Measurements from ENCODE around the gene ADAM22.

The ADAM22 gene

DNA sequence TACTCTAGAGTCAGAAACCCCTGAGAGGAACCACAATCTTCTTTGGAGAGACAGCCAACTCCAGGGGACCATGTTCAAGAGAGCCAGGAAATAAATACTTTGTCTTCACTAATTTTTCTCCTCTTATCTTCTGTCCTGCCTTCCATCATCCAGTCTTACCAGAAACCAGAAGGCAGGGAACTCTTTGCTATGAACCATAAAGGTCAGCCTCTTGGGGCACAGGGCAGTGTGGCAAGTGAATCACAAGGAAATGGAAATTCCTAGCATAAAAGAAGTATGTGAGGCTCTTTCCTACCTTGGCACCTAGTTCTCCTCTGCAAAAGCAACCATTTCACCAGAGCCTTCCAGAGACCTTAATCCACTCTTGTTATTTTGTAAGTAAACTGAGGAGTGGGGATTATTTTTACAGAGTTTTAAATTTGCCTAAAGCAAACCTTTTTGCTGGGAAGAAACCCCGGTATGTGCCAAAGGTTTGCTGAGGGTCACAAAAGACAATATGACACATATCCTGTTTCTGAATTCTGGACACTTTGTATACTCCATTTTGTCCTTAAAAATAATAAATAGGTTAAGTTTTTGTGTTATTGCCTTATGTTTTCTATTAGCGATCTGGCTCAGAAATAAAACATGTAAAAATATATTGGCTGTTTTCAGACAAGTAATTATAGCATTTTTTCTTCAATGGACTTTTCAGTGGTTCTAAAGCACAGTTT is 87.1 kb downstream of the ADAM22 start:
- H3K27ac ChIP-seq (ENCODE audit: low read length), result no peak overlapping the region
- H3K4me1 ChIP-seq (ENCODE audit: low read length), result no peaks in the 10 kb centered on the region
- no peak for DNase-seq
- H3K27me3 ChIP-seq (replicated peaks; ENCODE audit: insufficient read depth, low read length), result no peaks in the 10 kb centered on the region
- no peaks in the 10 kb centered on the region for H3K9me3 ChIP-seq (replicated peaks; ENCODE audit: insufficient read depth, low read length)
- H4K20me1 ChIP-seq (ENCODE audit: insufficient read depth, low read length), result no peaks in the 10 kb centered on the region; the same call in 1 of the 2 replicates
- no peak overlapping the region for H2AFZ ChIP-seq (ENCODE audit: low read length)
- H3F3A ChIP-seq (ENCODE audit: insufficient read depth, low read length), result no peaks in the 10 kb centered on the region
- H3K4me2 ChIP-seq (ENCODE audit: low read depth, low read length), result no peak overlapping the region
- H3K36me3 ChIP-seq (replicated peaks; ENCODE audit: insufficient read depth, low read length), result no peaks in the 10 kb centered on the region
- no peak overlapping the region for H3K4me3 ChIP-seq (ENCODE audit: low read length)
- TF ChIP-seq, protein P1, sequence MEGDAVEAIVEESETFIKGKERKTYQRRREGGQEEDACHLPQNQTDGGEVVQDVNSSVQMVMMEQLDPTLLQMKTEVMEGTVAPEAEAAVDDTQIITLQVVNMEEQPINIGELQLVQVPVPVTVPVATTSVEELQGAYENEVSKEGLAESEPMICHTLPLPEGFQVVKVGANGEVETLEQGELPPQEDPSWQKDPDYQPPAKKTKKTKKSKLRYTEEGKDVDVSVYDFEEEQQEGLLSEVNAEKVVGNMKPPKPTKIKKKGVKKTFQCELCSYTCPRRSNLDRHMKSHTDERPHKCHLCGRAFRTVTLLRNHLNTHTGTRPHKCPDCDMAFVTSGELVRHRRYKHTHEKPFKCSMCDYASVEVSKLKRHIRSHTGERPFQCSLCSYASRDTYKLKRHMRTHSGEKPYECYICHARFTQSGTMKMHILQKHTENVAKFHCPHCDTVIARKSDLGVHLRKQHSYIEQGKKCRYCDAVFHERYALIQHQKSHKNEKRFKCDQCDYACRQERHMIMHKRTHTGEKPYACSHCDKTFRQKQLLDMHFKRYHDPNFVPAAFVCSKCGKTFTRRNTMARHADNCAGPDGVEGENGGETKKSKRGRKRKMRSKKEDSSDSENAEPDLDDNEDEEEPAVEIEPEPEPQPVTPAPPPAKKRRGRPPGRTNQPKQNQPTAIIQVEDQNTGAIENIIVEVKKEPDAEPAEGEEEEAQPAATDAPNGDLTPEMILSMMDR (IDR thresholded peaks at IDR 0.05; ENCODE audit: low read length), result no peak
- TF ChIP-seq EZH2 (optimal IDR thresholded peaks at IDR 0.05; ENCODE audit: low read depth, low read length) (no peak), EZH2phosphoT487 (IDR thresholded peaks at IDR 0.05; ENCODE audit: low read length) (no peak)
- no peaks in the 10 kb centered on the region for H3K9me2 ChIP-seq (replicated peaks; ENCODE audit: insufficient read depth, low read length)
- no peaks in the 10 kb centered on the region for H3K79me2 ChIP-seq (ENCODE audit: low read length)
- H3K9ac ChIP-seq (ENCODE audit: low read length), result no peak overlapping the region

DNA sequence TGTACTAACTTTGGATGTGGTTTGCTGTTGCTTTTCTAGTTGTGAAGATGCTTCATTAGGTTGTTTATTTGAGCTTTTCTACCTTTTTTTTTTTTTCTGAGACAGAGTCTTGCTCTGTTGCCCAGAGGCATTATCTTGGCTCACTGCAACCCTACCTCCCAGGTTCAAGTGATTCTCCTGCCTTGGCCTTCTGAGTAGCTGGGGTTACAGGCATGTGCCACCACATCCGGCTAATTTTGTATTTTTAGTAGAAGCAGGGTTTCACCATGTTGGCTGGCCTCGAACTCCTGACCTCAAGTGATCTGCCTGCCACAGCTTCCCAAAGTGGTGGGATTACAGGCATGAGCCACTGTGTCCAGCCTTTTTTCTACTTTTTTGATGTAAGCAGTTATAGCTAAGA is 93.7 kb downstream of the ADAM22 start:
- Histone ChIP-seq H3K4me1 (ENCODE audit: low read length) (no peaks in the 10 kb centered on the region), H3K9me3 (replicated peaks; ENCODE audit: insufficient read depth, low read length) (no peaks in the 10 kb centered on the region), H3K79me2 (ENCODE audit: low read length) (no peaks in the 10 kb centered on the region)

DNA sequence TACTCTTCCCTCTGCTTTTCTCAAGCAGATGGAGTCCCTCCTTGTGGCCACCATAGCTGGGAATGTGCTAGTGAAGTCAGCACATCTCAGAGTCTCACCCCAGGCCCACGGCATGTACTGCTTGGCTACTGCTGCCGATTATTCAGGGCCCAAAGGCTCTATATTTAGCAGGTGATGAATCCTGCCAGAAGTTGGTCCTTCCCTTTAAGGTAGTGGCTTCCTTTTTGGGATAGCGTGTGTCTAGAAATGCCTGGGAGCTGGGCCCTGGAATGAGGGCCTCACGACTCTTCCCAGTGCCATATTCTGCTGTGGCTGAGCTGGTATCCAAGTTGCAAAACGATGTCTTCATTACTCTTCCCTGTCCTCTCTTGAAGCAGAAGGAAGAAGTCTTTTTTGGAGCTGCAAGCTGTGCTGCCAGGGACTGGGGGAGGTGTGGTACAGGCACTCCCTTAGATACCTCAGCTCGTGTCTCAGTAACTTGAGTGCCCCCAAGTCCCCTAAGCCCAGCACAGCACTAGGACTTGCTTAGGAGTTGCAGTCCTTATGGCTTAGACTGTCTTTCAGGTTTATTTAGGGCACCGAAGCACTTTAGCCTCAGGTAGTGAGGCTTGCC is 100.1 kb downstream of the ADAM22 start:
- no peak overlapping the region for H3K9ac ChIP-seq (ENCODE audit: low read length)
- TF ChIP-seq EZH2phosphoT487 (IDR thresholded peaks at IDR 0.05; ENCODE audit: low read length), result no peak
- TF ChIP-seq EZH2 (optimal IDR thresholded peaks at IDR 0.05; ENCODE audit: low read depth, low read length), result no peak
- TF ChIP-seq, protein P1 (IDR thresholded peaks at IDR 0.05; ENCODE audit: low read length), result no peak

More for the DNA sequence above, 93.7 kb downstream of the ADAM22 start:
- DNase-seq, result peak; percentile 45
- Histone ChIP-seq H2AFZ (ENCODE audit: low read length) (no peak overlapping the region), H4K20me1 (ENCODE audit: insufficient read depth, low read length) (no peaks in the 10 kb centered on the region), H3F3A (ENCODE audit: insufficient read depth, low read length) (no peaks in the 10 kb centered on the region), H3K9ac (ENCODE audit: low read length) (no peak overlapping the region), H3K9me2 (replicated peaks; ENCODE audit: insufficient read depth, low read length) (no peaks in the 10 kb centered on the region), H3K36me3 (replicated peaks; ENCODE audit: insufficient read depth, low read length) (no peaks in the 10 kb centered on the region), H3K27ac (ENCODE audit: low read length) (no peak overlapping the region), H3K4me3 (ENCODE audit: low read length) (no peak overlapping the region), H3K4me2 (ENCODE audit: low read depth, low read length) (0 out of 2 replicates have a peak overlapping the region, but pooled peaks have one; percentile 21), H3K27me3 (replicated peaks; ENCODE audit: insufficient read depth, low read length) (no peaks in the 10 kb centered on the region)
- no peak for TF ChIP-seq EZH2phosphoT487 (IDR thresholded peaks at IDR 0.05; ENCODE audit: low read length)
- no peak for TF ChIP-seq EZH2 (optimal IDR thresholded peaks at IDR 0.05; ENCODE audit: low read depth, low read length)
- TF ChIP-seq, protein P1 (IDR thresholded peaks at IDR 0.05; ENCODE audit: low read length), result no peak

More for the DNA sequence above, 100.1 kb downstream of the ADAM22 start:
- no peak overlapping the region for H3K4me2 ChIP-seq (ENCODE audit: low read depth, low read length)
- H4K20me1 ChIP-seq (ENCODE audit: insufficient read depth, low read length), result no peaks in the 10 kb centered on the region
- no peaks in the 10 kb centered on the region for H3K36me3 ChIP-seq (replicated peaks; ENCODE audit: insufficient read depth, low read length)
- no peaks in the 10 kb centered on the region for H3K4me1 ChIP-seq (ENCODE audit: low read length)
- no peaks in the 10 kb centered on the region for H3K79me2 ChIP-seq (ENCODE audit: low read length)
- H3K27me3 ChIP-seq (replicated peaks; ENCODE audit: insufficient read depth, low read length), result no peaks in the 10 kb centered on the region
- H3K9me2 ChIP-seq (replicated peaks; ENCODE audit: insufficient read depth, low read length), result no peaks in the 10 kb centered on the region
- no peak for DNase-seq
- no peaks in the 10 kb centered on the region for H3F3A ChIP-seq (ENCODE audit: insufficient read depth, low read length)
- no peak overlapping the region for H2AFZ ChIP-seq (ENCODE audit: low read length)
- no peak overlapping the region for H3K27ac ChIP-seq (ENCODE audit: low read length)
- H3K4me3 ChIP-seq (ENCODE audit: low read length), result no peak overlapping the region
- H3K9me3 ChIP-seq (replicated peaks; ENCODE audit: insufficient read depth, low read length), result no peaks in the 10 kb centered on the region
